Ovary (tissue), 9 donors: ENCODE results near the gene ADCY5. TPM values are rescaled to one million over a fixed set of nuclear protein-coding genes. Genes with fewer than 3 reads are reported as not detected.

ENCODE experiments used
- DNase-seq, 5 donors: peaks; one replicate each; pipeline ENCODE4 v3.0.0-alpha.2; 2019 to 2020
- H3K27ac ChIP-seq, 2 donors: fragments of 200-600 bp; one replicate each; pipeline versions ENCODE4 v1.5.1 to v1.8.0; 2019 to 2022
- H3K27me3 ChIP-seq: fragments of 200-600 bp; one replicate; pipeline ENCODE4 v1.8.0; 2022
- H3K36me3 ChIP-seq: fragments of 200-600 bp; sonication (generic); one replicate; pipeline ENCODE4 v1.5.1; 2019
- H3K4me1 ChIP-seq: one replicate; pipeline ENCODE4 v1.8.1; 2013; ENCODE audit warnings: mild to moderate bottlenecking, moderate library complexity; ENCODE audit not compliant: insufficient read depth
- H3K4me3 ChIP-seq: fragments of 200-600 bp; sonication (generic); one replicate; pipeline ENCODE4 v1.5.1; 2017
- H3K9me3 ChIP-seq, 2 donors: fragments of 200-600 bp in 1 of 2; sonication (generic) in 1 of 2; one replicate each; pipeline versions ENCODE4 v1.5.1 to v1.8.1; 2013 to 2019; ENCODE audit warnings: mild to moderate bottlenecking in 1 of 2, moderate library complexity in 1 of 2
- EP300 ChIP-seq: sonication (generic); formaldehyde crosslinking; IDR thresholded peaks from one replicate; pipeline ENCODE4 v1.6.1; 2017; ENCODE audit warnings: antibody characterized with exemption
- POLR2A ChIP-seq: fragments of 450-650 bp; IDR thresholded peaks from one replicate; pipeline ENCODE4 v1.6.1; 2017; ENCODE audit warnings: antibody characterized with exemption, mild to moderate bottlenecking, moderate library complexity
- WGBS, 3 donors: extraction: QIAGEN DNeasy Blood & Tissue Kit in 1 of 3; methylation state at CpG; one replicate each; pipeline versions ENCODE4 v1.1.5 to v1.1.7; 2013 to 2017; 5-methylcytosine and 5-hydroxymethylcytosine counted together
- intact Hi-C, 4 donors: fragments of 100-400 bp; cut with DNase I; formaldehyde crosslinking; loops; one replicate each; pipeline versions ENCODE4 v1.11.0 to v1.15.1; 2022 to 2023
- polyA plus RNA-seq, 2 donors: library from polyadenylated mRNA; stranded (reverse); fragments of 200-250 nt in 1 of 2; fragments of 350-450 nt in 1 of 2; fragmentation: Illumina TruSeq in 1 of 2; extraction: RNeasy Lipid Tissue Mini Kit (QIAGEN cat#74804) in 1 of 2; gene quantifications; one replicate each; pipeline ENCODE4 v1.2.3, GENCODE V29; 2013 to 2014
- total RNA-seq, 7 donors: library from RNA; depleted of rRNA in 2 of 7; stranded (reverse); fragments of >200 nt in 2 of 7; fragmentation: NEBNext Ultra II Directional in 3 of 7; extraction: Animal tissue kit (Norgen Biotek cat#: 25700) in 3 of 7; gene quantifications; one replicate each; pipeline versions ENCODE4 v1.1.0 to v1.2.4, GENCODE V29; 2016 to 2023
- TF ChIP-seq, protein P1 (sequence below), 3 donors: fragments of 450-650 bp in 2 of 3; fragments of 200-600 bp in 1 of 3; IDR thresholded peaks; one replicate each; pipeline versions ENCODE4 v1.5.1 to v1.8.0; 2016 to 2022; ENCODE audit warnings: antibody characterized with exemption in 3 of 3, mild to moderate bottlenecking in 1 of 3
- donor health status: DM: no; HTN: no; CAD: no; lungs with moderate emphysema.
- donor health status: DM: no; HTN: no; CAD: no.
- donor health status: Bipolar disorder and iron deficiency.
- donor health status: DM: yes; HTN: yes; CAD: no.
- donor health status: DM: no; HTN: no; CAD: no.
- donor health status: DM: yes; HTN: yes; CAD: no.

Gene ADCY5
- total and polyA plus RNA-seq, 9 donors: 5.3 to 36.2 (median 20.3) TPM

DNA sequence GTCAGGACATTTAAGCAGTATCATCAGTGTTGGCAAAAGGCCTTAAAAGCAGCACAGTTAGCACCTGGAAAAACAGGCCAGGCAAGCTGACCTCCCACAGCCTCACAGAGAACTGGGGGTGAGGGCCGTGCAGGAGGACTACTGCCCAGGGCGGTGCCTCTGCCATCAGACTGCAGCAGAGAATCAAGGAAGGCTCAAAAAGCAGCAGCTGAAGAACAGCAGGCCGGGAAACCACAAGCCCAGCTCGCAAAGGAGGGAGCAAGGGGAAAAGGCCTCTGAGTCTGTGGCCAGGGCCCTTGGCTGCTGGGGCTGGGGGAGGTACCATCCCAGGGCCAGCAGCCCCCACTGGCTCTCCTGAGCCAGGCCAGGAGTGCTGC is 163.0 kb downstream of the ADCY5 start:
- DNase-seq: no peak
- Histone ChIP-seq H3K4me3 (no peak overlapping the region), H3K36me3 (no peaks in the 10 kb centered on the region), H3K27me3 (no peaks in the 10 kb centered on the region), H3K27ac (no peak overlapping the region), H3K4me1 (peaks cover 2% of the 10 kb centered on the region), H3K9me3 (no peaks in the 10 kb centered on the region)
- no peak for TF ChIP-seq POLR2A
- no peak for TF ChIP-seq EP300
- TF ChIP-seq, protein P1, sequence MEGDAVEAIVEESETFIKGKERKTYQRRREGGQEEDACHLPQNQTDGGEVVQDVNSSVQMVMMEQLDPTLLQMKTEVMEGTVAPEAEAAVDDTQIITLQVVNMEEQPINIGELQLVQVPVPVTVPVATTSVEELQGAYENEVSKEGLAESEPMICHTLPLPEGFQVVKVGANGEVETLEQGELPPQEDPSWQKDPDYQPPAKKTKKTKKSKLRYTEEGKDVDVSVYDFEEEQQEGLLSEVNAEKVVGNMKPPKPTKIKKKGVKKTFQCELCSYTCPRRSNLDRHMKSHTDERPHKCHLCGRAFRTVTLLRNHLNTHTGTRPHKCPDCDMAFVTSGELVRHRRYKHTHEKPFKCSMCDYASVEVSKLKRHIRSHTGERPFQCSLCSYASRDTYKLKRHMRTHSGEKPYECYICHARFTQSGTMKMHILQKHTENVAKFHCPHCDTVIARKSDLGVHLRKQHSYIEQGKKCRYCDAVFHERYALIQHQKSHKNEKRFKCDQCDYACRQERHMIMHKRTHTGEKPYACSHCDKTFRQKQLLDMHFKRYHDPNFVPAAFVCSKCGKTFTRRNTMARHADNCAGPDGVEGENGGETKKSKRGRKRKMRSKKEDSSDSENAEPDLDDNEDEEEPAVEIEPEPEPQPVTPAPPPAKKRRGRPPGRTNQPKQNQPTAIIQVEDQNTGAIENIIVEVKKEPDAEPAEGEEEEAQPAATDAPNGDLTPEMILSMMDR (IDR thresholded peaks at IDR 0.05): no peak
- WGBS, 3 donors: 72 to 80% (median 76%) methylated on average over 4 of the region's 4 CpGs
- intact Hi-C loops: no loop called here

DNA sequence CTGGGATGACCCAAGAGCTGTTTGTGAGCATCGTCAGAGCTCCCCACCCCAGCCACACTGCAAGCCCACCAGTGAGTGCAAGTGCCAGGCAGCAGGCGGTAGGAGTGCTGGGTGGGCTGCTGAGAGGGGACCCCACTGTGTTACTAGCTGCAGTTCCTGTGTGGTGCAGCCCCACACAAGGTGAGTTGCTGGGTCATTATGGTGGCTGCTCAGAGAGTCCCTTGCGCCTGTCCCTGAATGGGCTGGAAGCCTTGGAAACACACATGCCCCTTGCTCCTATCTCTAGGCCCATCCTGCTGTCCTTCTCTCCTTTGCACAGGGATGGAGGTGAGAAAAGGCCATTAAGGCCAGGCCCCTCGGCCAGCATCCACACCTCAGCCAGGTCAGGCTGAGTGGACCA is 163.4 kb downstream of the ADCY5 start:
- DNase-seq: no peak
- Histone ChIP-seq H3K36me3 (no peaks in the 10 kb centered on the region), H3K27ac (no peak overlapping the region), H3K27me3 (no peaks in the 10 kb centered on the region), H3K9me3 (no peaks in the 10 kb centered on the region), H3K4me1 (peaks cover 2% of the 10 kb centered on the region), H3K4me3 (no peak overlapping the region)
- 76 to 77% (median 77%) methylated on average over 3 to 4 of the region's 4 CpGs for WGBS, 3 donors
- TF ChIP-seq EP300 (no peak), POLR2A (no peak)
- TF ChIP-seq, protein P1 (IDR thresholded peaks at IDR 0.05): no peak
- intact Hi-C loops: no loop called here

DNA sequence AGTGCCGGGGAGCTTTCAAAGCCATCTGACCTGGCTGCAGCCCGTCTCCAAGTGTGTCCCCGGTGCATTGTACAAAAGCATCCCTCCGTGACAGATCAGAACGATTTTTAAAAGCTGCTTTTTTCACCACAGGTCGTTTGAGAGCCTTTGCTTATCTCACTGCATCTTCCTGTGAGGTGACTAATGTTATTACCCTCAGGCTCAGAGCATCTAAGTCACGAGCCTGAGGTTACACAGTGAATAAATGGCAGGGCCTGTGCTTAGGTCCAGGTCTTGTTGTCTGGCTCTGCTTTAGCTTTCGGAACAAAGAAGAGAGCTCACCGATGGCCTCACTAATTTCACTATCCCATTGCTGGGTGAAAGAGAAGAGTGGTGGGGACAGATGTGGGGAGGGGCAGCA is 163.8 kb downstream of the ADCY5 start:
- peaks cover 2% of the 10 kb centered on the region for H3K4me1 ChIP-seq
- H3K4me3 ChIP-seq: no peak overlapping the region
- 78 to 83% (median 82%) methylated on average over 9 of the region's 9 CpGs for WGBS, 3 donors
- no peak for TF ChIP-seq EP300
- TF ChIP-seq POLR2A: no peak
- TF ChIP-seq, protein P1 (IDR thresholded peaks at IDR 0.05): no peak
- intact Hi-C loops: no loop called here
- H3K9me3 ChIP-seq: no peaks in the 10 kb centered on the region
- H3K36me3 ChIP-seq: no peaks in the 10 kb centered on the region
- no peaks in the 10 kb centered on the region for H3K27me3 ChIP-seq
- DNase-seq: no peak
- H3K27ac ChIP-seq: no peak overlapping the region

DNA sequence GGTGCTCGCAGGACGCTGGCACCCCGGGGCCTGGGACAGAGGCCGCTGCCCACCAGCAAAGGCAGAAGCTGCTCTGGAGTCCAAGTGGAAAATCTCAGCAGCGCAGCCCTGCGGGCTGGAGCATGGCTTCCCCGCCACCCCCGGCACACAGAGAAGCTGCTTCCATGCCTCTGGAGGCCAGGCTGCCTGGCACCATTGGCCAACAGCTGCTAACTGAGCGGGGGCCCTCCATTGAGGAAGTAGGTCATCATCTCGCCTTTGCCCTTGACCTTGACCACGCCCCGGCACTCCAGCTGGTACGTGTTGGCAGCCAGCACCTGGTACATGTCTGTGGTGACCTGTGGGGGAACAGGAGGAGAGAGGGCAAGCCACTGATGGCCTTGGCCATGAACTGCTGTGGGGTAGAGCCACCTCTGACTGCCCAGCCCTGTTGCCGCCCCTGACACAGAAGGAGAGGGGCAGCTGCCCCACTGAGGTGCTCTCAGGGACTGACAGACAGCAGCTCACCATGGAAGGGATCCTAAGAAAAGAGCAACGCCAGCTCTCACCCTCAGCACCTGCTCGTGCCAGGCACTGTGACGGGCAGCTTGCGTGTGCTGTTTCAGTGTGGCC is 164.4 kb downstream of the ADCY5 start:
- H3K9me3 ChIP-seq: no peaks in the 10 kb centered on the region
- no peak for DNase-seq
- TF ChIP-seq, protein P1 (IDR thresholded peaks at IDR 0.05): no peak
- TF ChIP-seq EP300 (no peak), POLR2A (no peak)
- intact Hi-C loops: no loop called here
- no peaks in the 10 kb centered on the region for H3K36me3 ChIP-seq
- no peaks in the 10 kb centered on the region for H3K27me3 ChIP-seq
- H3K4me1 ChIP-seq: peaks cover 2% of the 10 kb centered on the region
- no peak overlapping the region for H3K4me3 ChIP-seq
- 72 to 79% (median 73%) methylated on average over 18 of the region's 18 CpGs for WGBS, 3 donors
- no peak overlapping the region for H3K27ac ChIP-seq
